Hematopoietic multipotent progenitor cell treated with erythropoietin and hydrocortisone succinate and interleukin-3 and kit ligand, for 6 days (in vitro differentiated cells): ENCODE measurements around the gene CCDC120.

ENCODE experiments used
- DNase-seq: peaks from one replicate; pipeline ENCODE4 v3.0.0-alpha.2; 2015

The CCDC120 gene

GRCh38 chrX:49064303-49064702 lies 5.5 kb downstream of the CCDC120 start:
- DNase-seq, result no peak

DNA sequence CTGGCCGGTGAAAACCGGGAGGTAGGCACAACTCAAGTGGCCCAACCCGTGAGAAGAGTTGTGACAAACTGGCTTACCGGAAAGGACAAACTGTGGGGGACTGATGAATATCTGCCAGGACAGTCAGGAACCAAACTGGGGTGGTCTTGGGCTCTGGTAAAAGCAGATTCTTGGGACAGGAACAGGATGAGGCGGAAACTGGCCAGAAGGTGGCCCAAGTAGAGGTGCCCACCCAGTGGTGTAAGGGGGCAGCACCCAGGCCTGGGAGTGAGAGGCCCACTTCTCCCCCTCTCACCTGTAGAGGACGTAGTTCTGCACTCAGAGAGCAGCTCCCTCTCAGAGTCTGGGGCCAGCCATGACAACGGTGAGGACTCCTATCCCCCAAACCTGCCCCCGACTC lies 5.9 kb downstream of the CCDC120 start:
- DNase-seq, result no peak

- DNase-seq, result no peak
Observed at GRCh38 chrX:49066278-49066677, 7.5 kb downstream of the CCDC120 start.

GRCh38 chrX:49066690-49067089 lies 7.9 kb downstream of the CCDC120 start:
- DNase-seq, result no peak

- no peak for DNase-seq
Observed at GRCh38 chrX:49067285-49068120, 8.7 kb downstream of the CCDC120 start.

DNA sequence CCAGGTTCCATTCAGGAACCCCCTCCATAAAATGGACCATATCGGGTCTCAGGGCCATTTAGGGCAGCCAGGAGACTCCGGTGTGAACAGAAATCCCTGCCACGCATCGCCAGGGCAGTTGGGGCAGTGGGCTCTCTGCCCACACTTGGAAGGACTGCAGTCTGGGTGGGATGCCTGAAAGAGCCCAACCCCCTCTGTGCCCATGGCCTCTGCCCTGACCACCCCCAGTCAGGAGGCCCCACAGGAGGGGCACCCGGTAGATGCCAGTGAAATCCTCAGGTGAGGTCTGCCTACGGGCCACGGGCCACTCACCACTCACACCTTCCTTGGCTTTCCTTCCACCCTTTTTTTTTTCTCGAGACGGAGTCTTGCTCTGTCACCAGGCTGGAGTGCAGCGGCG lies 10.2 kb downstream of the CCDC120 start:
- no peak for DNase-seq

DNA sequence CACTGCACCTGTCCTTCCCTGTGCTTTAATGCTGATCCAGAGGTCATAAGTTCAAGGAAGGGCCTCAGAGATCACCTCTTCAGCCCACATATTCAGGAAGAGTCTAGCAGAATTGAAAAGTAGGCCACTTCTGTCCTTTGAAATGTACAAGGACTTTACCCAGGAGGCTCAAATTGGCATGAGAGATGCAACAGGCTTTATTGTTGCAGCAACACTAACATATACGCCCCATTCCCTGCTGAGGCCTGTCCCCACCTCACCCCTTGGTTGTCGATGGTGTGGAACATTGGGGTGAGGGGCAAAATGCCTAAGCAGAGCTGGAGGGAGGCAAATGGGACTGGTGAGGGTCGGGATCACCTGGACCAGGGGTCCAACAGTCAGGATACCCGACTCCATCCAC lies 12.2 kb downstream of the CCDC120 start:
- DNase-seq, result no peak

GRCh38 chrX:49071877-49072711 lies 13.3 kb downstream of the CCDC120 start:
- DNase-seq, result peak; percentile 9

- DNase-seq, result no peak
Observed at GRCh38 chrX:49072712-49073095, 13.9 kb downstream of the CCDC120 start.

GRCh38 chrX:49073601-49074575 lies 15.1 kb downstream of the CCDC120 start, which contains the start of gene PRAF2:
Gene PRAF2 (minus strand): TSS chrX:49074002. CDS start chrX:49073987, 15 bp downstream.
- DNase-seq, result peak; percentile 93

GRCh38 chrX:49075347-49075746 lies 16.5 kb downstream of the CCDC120 start:
- peak; percentile 39 for DNase-seq

DNA sequence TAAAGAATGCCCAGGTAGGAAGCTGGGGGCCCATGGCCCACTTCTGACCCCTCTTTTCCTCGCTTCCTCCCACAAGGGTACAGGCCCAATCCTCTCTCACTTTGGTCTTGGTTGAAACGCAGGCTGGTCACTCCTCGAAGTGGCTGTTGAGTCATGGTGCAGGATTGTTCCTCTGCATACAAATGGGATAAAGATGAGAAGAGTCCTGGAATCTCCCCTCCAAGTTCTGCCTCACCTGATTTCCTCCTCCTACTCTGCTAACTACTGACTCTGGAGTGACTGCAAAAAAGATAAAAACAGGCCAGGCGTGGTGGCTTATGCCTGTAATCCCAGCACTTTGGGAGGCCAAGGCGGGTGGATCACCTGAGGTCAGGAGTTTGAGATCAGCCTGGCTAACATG lies 19.1 kb downstream of the CCDC120 start:
- no peak for DNase-seq

DNA sequence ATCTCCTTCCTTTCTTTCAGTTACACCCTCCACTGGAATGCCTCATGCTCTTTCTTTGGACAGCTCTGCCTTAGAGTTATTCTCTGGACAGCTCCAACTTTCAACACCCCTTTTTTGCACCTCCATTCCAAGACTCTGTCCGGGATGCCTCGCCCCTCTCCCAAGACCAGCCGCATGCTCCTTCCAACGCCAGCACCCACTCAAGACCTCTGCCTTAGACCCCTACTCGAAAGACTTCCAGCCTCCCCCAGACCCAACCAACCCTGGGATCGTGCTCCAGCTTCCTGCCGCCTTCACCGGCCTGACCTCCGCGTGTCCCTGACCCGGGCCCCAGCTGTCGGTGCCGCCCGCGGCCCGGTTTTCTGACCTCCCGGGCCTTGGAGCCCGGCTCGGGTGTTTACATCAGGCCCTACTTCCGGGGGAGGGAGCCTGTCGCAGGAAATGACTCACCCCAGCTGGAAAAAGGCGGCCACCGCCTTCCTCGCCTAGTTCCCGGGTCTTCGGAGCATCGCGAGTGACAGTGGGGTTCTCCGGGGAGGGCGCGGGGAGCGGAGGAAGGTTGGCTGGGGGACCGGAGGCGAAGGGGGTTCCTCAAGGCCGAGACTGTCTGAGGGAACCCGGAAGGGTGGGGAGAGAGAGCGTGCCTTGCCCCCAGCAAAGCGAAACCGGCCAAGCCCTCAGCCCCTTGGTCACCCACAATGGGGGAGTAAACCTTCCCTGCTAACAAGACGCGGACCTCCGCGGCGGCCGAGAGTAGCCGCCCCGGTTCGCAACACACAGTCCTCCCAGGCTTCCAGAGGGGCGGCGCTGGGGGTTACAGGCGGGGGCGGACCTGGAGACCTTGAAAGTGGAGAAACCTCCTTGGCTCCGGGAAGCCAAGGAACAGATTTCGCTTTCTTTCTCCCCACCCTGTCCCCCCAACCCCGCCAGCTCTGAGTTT lies 21.0 kb downstream of the CCDC120 start, which contains the start of gene WDR45:
Gene WDR45 (minus strand): TSS at position 399 of the 940 bp plus-strand sequence. CDS start 1,792 bp downstream, outside the sequence.
- DNase-seq, result peak; percentile 81

- DNase-seq, result peak; percentile 15
Observed at GRCh38 chrX:49082271-49082871, 23.6 kb downstream of the CCDC120 start.

DNA sequence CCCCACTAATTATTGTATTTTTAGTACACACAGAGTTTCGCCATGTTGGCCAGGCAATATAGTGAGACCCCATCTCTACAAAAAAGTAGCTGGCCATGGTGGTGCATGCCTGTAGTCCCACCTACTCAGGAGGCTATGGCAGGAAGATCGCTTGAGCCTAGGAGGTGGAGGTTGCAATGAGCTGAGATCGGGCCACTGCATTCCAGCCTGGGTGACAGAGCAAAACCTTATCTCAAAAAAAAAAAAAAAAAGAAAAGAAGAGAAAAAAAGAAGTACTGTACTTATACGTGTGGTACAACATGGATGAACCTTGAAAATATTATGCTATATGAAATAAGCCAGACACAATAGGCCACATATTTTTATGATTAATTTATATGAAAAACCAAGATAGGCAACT lies 30.8 kb downstream of the CCDC120 start:
- peak; percentile 18 for DNase-seq

DNA sequence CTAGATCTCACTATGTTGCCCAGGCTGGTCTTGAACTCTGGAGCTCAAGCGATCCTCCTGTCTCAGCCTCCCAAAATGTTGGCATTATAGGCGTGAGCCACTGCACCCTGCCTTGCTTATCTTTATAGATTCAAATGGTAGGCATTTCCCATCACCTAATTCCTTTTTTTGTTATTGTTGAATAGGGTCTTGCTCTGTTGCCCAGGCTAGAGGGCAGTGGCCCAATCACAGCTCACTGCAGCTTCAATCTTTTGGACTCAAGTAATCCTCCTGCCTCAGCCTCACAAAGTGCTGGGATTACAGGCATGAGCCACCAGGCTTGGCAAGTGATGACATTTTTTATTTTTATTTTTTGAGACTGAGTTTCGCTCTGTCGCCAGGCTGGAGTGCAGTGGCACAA lies 37.6 kb downstream of the CCDC120 start:
- no peak for DNase-seq

GRCh38 chrX:49100704-49101628 lies 42.2 kb downstream of the CCDC120 start:
- DNase-seq, result peak; percentile 96

GRCh38 chrX:49101629-49101984 lies 42.8 kb downstream of the CCDC120 start:
- no peak for DNase-seq

DNA sequence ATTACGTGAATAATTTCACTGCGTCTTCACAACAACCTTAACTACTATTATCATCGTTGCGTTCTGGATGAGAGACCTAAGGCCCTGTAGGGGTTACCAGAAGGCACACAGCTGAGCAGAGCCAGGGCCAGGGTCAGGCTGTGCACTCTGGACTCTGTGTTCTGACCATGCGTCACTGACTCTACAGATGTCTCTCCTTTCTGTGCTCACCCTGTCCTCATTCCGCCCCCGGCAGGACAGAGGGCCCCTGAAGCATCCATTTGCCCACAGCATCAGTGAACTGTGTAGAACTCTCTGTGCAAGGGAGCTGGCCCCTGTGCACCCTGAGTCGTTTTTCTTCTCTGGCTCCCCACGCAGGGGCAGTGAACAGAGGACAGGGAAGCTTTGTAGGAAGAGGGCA lies 43.4 kb downstream of the CCDC120 start:
- DNase-seq, result no peak

- DNase-seq, result no peak
Observed at GRCh38 chrX:49103637-49104036, 44.8 kb downstream of the CCDC120 start.
